ENCODE results near the gene LKAAEAR1. TPM values are rescaled to one million over a fixed set of nuclear protein-coding genes. Genes with fewer than 3 reads are reported as not detected.

Gene LKAAEAR1
- total and polyA plus RNA-seq, 4 donors: 0.51 to 2.3 (median 0.65) TPM

GRCh38 chr20:64033981-64034493, 50.2 kb downstream of the LKAAEAR1 start:
- Histone ChIP-seq H3K9me3 (ENCODE audit: control insufficient read depth in 4 of 4, insufficient read depth in 3 of 4, low read length in 3 of 4) (no peaks in the 10 kb centered on the region), H3K9ac (ENCODE audit: insufficient read depth in 1 of 2, low read length in 2 of 2) (no peak overlapping the region), H3K27me3 (ENCODE audit: control insufficient read depth in 3 of 3, insufficient read depth in 3 of 3, low read length in 2 of 3) (peaks cover 0 to 10% (median 5%) of the 10 kb centered on the region in 3 donors), H3K27ac (ENCODE audit: low read depth in 1 of 2, low read length in 1 of 2) (no peak overlapping the region), H3K4me1 (ENCODE audit: control insufficient read depth in 5 of 5, insufficient read depth in 5 of 5, low read length in 5 of 5) (peaks cover 0 to 7% (median under 1%) of the 10 kb centered on the region in 5 donors), H3K36me3 (ENCODE audit: control insufficient read depth in 4 of 4, insufficient read depth in 4 of 4, low read length in 4 of 4) (peaks cover 8 to 47% (median 18%) of the 10 kb centered on the region in 4 donors), H3K4me3 (no peak overlapping the region)
- ATAC-seq (ENCODE audit: insufficient read depth, low FRiP score): no peak
- WGBS, 2 donors: 79 to 92% methylated on average over 11 of the region's 11 CpGs
- TF ChIP-seq CTCF (IDR thresholded peaks at IDR 0.05; ENCODE audit: control extremely low read depth, extremely low read depth): no peak
- no peak for DNase-seq

Small RNA genes within 50 kb of the gene (small RNA-seq; reads per million reads assigned to genes)
- not detected for gene AL355803.1 (ENCODE audit: low replicate concordance)
- gene MIR6813 (ENCODE audit: low replicate concordance): not detected

Other genes with a start within 250 kb of the LKAAEAR1 start
- not detected for gene ABHD16B, start 222.9 kb downstream of the LKAAEAR1 start, total RNA-seq
- 1 to 10 TPM in 1 of 2 donors, under 1 TPM in 1; 0.89 to 1.5 TPM for gene ABHD16B, start 222.9 kb downstream of the LKAAEAR1 start, polyA plus RNA-seq
- 10 to 100 TPM; 66.2 to 92.4 TPM for gene TPD52L2, start 219.1 kb downstream of the LKAAEAR1 start, total RNA-seq
- 100 to 1,000 TPM in 1 of 2 donors, 10 to 100 TPM in 1; 66.2 to 130 TPM for gene TPD52L2, start 219.1 kb downstream of the LKAAEAR1 start, polyA plus RNA-seq
- 10 to 100 TPM; 25.1 to 64.5 TPM for gene DNAJC5, start 189.3 kb downstream of the LKAAEAR1 start, total RNA-seq
- gene DNAJC5, start 189.3 kb downstream of the LKAAEAR1 start, polyA plus RNA-seq: 10 to 100 TPM; 26.5 to 48.2 TPM
- 10 to 100 TPM; 33.6 to 42.7 TPM for gene UCKL1, start 128.0 kb downstream of the LKAAEAR1 start, total RNA-seq
- 10 to 100 TPM; 34.8 to 37.5 TPM for gene UCKL1, start 128.0 kb downstream of the LKAAEAR1 start, polyA plus RNA-seq
- gene ZNF512B, start 114.5 kb downstream of the LKAAEAR1 start, total RNA-seq: 10 to 100 TPM; 10.7 to 18.9 TPM
- gene ZNF512B, start 114.5 kb downstream of the LKAAEAR1 start, polyA plus RNA-seq: 10 to 100 TPM in 1 of 2 donors, 1 to 10 TPM in 1; 8.7 to 13.0 TPM
- gene SAMD10, start 104.8 kb downstream of the LKAAEAR1 start, total RNA-seq: 1 to 10 TPM; 2.3 to 6.4 TPM
- gene SAMD10, start 104.8 kb downstream of the LKAAEAR1 start, polyA plus RNA-seq: 1 to 10 TPM; 4.7 to 6.8 TPM
- gene PRPF6, start 103.3 kb downstream of the LKAAEAR1 start, total RNA-seq: 10 to 100 TPM; 61.2 to 65.0 TPM
- 10 to 100 TPM; 43.6 to 47.1 TPM for gene PRPF6, start 103.3 kb downstream of the LKAAEAR1 start, polyA plus RNA-seq
- gene C20orf204, start 48.2 kb downstream of the LKAAEAR1 start, total RNA-seq: 1 to 10 TPM; 1.3 to 2.0 TPM
- gene C20orf204, start 48.2 kb downstream of the LKAAEAR1 start, polyA plus RNA-seq: under 1 TPM; 0.50 to 0.63 TPM
- gene SOX18, start 34.8 kb downstream of the LKAAEAR1 start, total RNA-seq: 10 to 100 TPM; 12.1 to 52.2 TPM
- gene SOX18, start 34.8 kb downstream of the LKAAEAR1 start, polyA plus RNA-seq: 10 to 100 TPM; 26.9 to 31.7 TPM
- gene TCEA2, start 21.2 kb downstream of the LKAAEAR1 start, total RNA-seq: 10 to 100 TPM; 28.5 to 32.8 TPM
- gene TCEA2, start 21.2 kb downstream of the LKAAEAR1 start, polyA plus RNA-seq: 10 to 100 TPM; 18.3 to 32.9 TPM
- gene RGS19, start 4.9 kb downstream of the LKAAEAR1 start, total RNA-seq: 10 to 100 TPM; 15.1 to 50.7 TPM
- gene RGS19, start 4.9 kb downstream of the LKAAEAR1 start, polyA plus RNA-seq: 10 to 100 TPM; 19.5 to 99.0 TPM
- 1 to 10 TPM; 1.6 to 2.5 TPM for gene OPRL1, start 4.3 kb downstream of the LKAAEAR1 start, total RNA-seq
- 1 to 10 TPM in 1 of 2 donors, under 1 TPM in 1; 0.45 to 3.1 TPM for gene OPRL1, start 4.3 kb downstream of the LKAAEAR1 start, polyA plus RNA-seq
- not detected for gene NPBWR2, start 23.2 kb upstream of the LKAAEAR1 start, total RNA-seq
- gene NPBWR2, start 23.2 kb upstream of the LKAAEAR1 start, polyA plus RNA-seq: not detected
- gene MYT1, start 80.1 kb upstream of the LKAAEAR1 start, total RNA-seq: under 1 TPM in 1 of 2 donors, not detected in 1; 0.40 TPM
- gene MYT1, start 80.1 kb upstream of the LKAAEAR1 start, polyA plus RNA-seq: under 1 TPM; 0.03 to 0.10 TPM
- 100 to 1,000 TPM in 1 of 2 donors, 10 to 100 TPM in 1; 27.5 to 123 TPM for gene PCMTD2, start 171.3 kb upstream of the LKAAEAR1 start, total RNA-seq
- gene PCMTD2, start 171.3 kb upstream of the LKAAEAR1 start, polyA plus RNA-seq: 10 to 100 TPM; 16.5 to 22.9 TPM